Stimulated activated CD8-positive, alpha-beta memory T cell treated with anti-CD3 and anti-CD28 coated beads, Interleukin-4, amount 100 ng/mL, for 1 hour (primary cell): Measurements from ENCODE around the gene TEC.
"Not testable (repeated sequence)": the region's sequence is repeated elsewhere in the genome, so short reads cannot be mapped to it uniquely, and the experiment has no call there.

Experiments used
- DNase-seq, 2 donors: peaks; one replicate each; pipeline ENCODE4 v3.0.0-alpha.2; 2020; ENCODE audit warnings: low read depth in 2 of 2, low spot score in 1 of 2

The TEC gene

DNA sequence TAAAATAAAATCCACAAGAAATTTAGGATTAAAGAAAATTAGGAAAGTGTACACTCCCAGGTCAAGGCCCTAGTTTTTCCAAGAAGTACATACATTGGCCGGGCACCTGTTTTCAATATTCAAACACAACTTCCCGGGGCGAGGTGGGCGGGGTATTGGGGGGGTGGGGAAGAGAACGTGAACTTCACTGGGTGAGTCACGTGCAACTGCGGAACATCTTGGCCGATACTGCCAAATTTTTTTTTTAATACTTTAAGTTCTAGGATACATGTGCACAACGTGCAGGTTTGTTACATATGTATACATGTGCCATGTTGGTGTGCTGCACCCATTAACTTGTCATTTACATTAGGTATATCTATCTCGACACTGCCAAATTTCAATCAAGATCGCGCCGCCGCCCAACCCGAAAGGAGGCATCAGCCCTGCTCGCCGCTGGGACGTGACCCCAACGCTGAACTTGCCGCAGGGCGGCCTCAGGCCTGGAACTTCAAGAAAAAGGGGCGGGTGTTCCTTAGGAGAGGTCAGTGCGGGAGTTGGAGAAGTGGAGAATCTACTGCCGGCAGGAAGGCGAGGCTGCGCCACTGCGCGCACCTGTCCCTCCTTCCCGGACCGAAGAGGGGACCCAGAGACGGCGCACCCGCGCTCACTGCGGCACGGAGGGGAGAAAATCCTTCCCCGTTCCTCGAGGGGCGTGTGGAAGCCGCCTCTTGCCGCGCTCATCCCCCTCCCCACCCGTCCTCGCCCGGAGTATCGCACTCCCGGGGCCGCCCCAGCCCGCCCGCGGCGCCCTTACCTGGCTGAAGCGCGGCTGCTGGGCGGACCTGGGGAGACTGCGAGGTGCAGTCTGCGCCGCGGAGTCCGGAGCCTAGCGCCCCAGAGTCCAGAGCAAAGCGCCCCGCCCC, at the start of gene TEC:
TEC (minus strand) TSS at position 883 of the 905 bp plus-strand sequence. CDS start 41,224 bp downstream, outside the sequence.
- peak in 1 of 2 donors; percentile 14 for DNase-seq

DNA sequence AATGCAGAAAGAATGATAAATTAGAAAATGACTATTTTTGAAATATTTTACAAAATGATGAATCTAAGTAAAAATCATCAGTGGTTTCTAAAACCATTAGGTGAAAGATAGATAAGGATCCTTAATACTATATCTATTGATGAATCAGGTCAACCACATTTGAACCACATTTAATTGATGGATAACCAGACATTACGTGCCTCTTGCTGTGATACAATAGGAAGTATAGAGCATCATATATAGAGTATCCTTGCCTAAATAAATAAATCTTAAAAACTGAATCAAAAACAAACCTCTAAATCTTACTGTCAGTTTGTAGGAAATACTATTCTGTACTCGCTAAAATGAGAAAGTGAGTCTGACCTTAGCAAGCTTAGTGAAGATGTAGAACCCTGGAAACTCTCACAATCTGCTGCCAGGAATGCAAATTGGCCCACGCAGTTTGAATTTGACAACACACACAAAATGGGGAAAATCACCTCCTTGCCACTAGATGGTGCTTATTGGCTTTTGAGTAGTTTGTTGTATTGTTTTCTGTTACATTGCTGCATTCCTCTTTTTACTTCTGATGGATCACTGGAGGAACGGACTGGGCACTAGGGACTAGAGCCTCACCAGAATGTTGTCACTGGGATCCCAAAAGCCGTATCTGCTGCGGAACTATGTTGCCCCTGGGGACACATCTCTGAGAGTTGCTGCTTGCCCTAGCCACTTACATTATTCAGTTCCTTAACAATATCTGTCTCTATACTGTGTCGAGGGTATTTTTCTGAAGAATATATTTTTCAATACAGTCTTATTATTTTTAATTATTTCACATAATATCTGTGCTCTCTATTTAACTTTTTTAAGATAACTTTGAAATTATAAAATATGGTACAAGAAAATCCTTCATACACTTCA, 46.3 kb upstream of the TEC start:
- DNase-seq = no peak

DNA sequence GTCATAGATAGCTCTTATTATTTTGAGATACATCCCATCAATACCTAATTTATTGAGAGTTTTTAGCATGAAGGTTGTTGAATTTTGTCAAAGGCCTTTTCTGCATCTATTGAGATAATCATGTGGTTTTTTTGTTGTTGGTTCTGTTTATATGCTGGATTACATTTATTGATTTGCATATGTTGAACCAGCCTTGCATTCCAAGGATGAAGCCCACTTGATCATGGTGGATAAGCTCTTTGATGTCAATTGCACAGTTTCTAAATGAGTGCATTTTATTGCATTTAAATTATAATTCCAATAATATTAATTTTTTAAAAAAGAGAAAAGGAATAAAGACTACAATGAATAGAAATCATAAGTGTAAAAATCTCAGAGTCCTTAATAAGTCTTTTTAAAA, 45.1 kb upstream of the TEC start:
- DNase-seq = not testable (repeated sequence)

DNA sequence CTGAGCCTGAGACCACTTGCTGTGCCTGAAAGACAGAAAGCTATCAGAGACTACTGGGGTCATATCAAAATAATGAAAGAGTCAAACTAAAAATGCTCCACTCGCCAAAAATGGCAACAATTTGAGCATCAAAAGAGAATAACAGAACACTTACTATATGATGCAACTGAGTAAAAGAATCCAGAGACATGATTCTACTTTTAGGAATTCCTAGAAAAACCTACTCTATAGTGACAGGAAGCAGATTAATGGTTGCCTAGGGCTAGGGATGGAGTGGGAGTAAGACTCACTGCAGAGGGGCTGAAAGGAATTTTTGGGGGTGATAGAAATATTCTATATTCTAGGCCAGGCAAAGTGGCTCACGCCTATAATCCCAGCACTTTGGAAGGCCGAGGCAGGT, 42.3 kb upstream of the TEC start:
- no peak for DNase-seq

DNA sequence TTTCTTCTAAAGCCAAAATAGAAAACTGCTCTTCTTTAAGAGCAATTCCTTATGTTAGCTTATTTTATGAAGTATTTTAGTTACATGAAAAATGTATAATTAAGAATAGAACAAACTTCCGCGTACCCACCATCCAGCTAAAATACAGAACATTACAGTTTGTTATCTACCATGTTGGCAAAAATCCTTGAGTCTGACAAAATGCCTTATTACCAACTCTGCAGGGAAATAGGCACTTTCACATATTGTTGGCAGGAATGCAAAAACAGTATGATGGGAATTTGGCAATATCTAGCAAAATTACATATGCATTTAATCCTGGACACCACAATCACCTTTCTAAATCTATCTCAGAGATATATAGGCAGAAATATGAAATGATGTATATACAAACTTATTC, 39.3 kb upstream of the TEC start:
- no peak for DNase-seq

DNA sequence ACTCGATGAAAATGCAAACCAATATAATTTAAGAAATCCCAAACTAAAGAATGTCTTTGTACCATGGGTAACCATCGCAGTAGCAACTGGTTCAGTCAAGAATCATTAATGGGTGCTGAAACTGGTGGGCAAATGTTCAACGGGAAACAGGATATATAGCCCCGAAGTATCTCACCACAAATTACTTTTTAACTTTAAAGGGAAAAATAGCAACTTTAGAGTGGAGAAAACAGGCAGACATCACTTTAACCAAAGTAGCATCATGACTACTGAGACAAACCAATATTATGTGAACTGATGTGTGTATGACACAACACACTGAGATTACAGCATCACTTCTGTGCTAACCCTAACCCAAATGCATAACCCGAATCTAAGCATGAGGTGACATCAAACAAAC, 37.9 kb upstream of the TEC start:
- no peak for DNase-seq

DNA sequence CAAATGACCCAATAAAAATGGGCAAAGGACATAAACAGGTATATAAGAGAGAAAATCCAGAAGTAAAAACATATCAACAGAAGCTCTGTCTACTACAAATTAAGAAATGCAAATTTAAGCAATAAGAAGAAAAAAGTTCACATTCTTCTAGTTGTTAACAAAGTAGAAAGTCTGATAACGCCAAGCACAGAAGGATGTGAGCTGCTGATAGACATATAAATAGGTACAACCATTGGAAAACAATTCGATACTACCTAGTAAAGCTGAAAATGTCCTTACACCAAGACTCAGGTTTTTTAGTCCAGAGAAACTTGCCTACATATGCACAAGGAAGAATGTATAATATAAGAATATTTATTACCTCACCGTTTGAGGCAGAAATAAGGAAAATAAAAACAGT, 35.9 kb upstream of the TEC start:
- DNase-seq = no peak

DNA sequence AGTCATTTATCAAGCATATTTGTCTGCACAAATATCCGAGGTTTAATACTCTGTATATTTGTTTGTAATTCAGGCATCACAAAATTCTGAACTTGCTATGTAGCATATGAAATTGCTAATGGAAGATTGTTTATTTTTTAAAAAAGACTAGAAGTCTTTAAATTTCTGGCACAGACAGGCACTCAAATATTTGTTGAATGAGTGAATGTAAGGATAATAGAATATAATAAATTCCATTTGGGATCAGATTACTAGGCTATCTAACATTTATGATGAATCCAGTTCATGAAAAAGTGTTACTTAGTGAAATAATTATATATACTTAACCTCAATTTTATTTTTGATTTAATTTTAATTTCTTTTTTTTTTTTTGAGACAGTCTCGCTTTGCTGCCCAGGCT, 30.4 kb upstream of the TEC start:
- DNase-seq = no peak

DNA sequence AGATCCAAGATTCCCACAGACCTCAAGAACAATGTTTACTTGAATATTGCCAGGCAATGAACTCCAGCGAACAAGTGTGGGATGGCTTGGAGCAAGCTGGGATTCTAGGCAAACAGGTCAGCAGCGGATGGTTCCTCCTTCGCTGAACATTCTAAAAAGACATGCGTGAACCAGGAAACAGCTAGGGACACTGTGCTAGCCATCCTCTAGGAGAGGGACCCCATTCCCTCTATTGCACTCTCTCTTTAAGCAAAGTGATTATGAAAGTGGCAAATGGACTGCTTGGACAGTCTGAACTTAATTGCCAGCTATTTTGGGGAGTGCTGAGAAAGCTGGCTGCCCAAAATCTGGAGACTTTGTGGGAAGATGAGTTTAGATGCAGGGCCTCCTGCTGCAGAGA, 29.9 kb upstream of the TEC start:
- no peak for DNase-seq

DNA sequence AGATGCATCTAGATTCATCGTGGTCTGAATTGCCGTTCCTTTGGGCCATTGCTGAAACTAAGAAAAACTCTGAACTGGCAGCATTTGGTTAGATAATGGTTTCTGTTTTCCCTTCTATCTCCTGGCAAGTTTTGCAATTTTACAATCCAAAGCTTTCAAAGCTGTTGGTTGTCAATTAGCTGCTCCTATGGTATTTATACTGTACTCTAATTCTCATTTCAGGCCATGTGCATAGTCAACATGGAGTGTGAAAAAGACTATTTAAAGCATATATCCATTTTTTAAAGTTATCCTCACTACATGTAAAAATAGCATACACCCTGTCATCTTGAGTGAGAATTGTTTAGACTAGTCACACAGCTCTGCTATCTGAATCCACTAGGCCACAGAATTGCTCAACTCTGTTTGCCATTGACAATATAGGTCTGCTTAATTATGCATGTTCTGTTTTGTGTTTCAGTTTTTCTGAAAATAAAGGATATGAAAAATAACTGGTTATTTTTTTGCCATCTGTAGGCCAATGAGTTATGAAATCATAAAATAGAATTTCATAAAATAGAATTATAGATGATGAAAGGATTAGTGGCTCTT, 27.7 kb upstream of the TEC start:
- no peak for DNase-seq

DNA sequence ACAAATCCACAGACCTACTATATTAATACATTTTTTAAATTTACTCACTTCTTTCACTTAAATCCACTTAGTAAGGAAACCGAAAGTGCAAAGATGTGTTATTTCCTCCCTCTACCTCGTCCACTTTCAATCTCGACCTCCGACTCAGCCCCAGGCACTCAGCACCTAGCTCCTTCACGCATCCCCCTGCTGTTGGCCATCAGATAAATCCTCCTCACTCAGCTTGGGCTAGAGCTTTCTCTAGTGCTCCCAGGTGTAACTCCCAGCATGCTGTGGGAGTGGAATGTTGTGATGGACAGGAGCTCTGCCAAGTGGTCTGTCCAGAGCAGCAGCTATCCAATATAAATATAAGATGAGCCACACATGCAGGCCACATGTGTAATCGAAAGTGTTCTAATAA, 26.7 kb upstream of the TEC start:
- DNase-seq = no peak

DNA sequence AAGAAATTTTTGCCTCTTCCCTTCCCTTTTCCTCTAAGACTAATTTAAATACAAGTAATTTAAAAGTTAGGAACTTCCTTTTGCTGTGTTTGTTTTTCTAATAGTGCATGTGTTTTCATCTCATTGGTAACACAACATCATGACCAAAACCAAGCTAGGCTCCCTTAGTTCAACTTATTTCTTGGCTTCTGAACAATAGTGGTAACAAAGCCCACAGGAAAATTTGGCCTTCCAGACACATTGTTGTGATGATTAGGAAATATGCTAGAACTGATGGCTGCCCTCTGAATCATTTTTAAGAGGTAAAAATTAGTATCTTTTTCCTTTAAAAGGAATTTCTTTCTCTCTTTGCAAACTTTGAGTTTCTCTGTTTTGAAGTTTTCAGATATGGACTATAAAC, 25.5 kb upstream of the TEC start:
- no peak for DNase-seq

DNA sequence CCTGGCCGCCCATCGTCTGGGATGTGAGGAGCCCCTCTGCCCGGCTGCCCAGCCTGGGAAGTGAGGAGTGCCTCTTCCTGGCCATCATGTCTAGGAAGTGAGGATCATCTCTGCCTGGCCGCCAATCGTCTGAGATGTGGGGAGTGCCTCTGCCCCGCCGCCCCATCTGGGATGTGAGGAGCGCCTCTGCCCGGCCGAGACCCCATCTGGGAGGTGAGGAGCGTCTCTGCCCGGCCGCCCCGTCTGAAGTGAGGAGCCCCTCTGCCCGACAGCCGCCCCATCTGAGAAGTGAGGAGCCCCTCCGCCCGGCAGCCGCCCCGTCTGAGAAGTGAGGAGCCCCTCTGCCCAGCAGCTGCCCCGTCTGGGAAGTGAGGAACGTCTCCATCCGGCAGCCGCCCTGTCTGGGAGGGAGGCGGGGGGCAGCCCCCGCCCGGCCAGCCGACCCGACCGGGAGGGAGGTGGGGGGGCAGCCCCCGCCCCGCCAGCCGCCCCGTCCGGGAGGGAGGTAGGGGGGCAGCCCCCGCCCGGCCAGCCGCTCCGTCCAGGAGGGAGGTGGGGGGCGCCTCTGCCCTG, 22.7 kb upstream of the TEC start:
- not testable (repeated sequence) for DNase-seq

DNA sequence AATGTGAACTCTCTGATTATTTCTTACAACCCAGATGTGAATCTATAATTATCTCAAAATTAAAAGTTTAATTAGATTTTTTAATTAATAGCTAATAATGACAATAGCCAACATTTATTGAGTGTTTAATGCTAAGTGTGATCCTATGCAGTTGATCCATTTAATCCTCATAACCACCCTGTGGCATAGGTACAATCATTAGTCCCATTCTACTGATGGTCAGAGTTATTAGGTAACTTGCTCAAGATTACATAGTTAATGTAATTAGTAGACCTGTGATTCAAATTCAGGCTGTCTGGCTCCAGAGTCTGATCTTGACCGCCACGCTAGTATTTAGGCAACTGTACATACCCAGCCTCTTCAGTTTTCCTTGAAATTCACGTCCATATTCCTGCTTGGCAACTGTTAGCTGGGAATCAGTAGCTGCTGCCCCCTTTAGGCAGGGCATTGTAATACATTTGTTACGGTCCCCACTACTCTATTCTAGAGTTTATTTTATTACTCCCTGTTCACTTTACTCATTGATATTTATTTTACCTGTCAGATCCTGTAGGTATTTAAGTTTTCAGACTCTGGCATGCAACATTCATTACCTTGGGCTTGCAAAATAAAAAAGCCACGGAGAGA, 20.6 kb upstream of the TEC start:
- no peak for DNase-seq

DNA sequence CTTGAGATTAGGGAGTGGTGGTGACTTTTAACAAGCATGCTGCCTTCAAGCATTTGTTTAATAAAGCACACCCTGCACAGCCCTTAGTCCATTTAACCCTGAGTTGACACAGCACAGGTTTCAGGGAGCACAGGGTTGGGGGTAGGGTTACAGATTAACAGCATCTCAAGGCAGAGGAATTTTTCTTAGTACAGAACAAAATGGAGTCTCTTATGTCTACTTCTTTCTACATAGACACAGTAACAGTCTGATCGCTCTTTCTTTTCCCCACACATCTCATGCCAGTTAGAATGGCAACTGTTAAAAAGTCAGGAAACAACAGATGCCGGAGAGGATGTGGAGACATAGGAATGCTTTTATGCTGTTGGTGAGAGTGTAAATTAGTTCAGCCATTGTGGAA, 16.4 kb upstream of the TEC start:
- not testable (repeated sequence) for DNase-seq

DNA sequence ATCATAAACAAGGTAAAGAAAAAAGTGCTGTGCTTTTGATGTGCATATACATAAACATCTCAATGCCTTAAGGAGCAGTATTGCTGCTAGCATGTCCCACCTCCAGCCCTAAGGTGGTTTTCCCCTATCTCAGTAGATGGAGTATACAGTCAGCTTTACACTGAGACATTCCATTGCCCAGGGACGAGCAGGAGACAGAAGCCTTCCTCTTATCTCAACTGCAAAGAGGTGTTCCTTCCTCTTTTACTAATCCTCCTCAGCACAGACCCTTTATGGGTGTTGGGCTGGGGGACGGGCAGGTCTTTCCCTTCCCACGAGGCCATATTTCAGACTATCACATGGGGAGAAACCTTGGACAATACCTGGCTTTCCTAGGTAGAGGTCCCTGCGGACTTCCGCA, 16.0 kb upstream of the TEC start:
- DNase-seq = not testable (repeated sequence)

DNA sequence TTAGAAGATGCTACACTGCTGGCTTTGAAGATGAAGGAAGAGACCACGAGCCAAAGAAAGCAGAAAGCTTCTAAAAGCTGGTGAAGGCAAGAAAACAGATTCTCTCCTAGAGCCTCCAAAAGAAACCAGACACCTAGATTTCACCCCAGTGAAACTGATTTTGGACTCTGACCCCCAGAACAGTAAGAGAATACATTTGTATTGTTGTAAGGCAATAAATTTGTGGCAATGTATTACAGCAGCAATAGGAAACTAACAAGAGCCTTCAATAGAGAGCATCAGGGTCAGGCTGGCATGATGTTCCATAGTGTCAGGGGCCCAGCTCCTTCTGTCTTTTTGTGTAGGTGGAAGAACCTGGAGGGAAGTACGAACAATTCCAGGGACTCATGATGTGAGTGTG, 6.0 kb upstream of the TEC start:
- DNase-seq = no peak

DNA sequence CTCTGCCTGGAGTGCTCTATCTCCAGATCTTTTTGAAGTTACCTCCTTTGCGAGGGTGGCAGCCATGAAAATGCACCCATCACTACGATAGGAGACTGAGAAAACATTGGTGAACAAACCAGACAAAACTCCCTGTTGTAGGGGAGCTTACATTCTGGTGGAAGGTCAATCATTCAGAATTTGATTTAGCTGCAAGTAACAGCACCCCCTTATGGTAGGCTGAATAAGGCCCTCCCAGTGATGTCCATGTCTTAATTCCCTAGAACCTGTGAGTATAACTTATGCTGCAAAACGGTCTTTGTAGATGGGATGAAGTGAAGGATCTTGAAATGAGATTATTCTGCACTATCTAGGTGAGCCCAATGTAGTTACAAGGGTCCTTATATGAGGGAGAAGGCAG, 5.6 kb upstream of the TEC start:
- no peak for DNase-seq

DNA sequence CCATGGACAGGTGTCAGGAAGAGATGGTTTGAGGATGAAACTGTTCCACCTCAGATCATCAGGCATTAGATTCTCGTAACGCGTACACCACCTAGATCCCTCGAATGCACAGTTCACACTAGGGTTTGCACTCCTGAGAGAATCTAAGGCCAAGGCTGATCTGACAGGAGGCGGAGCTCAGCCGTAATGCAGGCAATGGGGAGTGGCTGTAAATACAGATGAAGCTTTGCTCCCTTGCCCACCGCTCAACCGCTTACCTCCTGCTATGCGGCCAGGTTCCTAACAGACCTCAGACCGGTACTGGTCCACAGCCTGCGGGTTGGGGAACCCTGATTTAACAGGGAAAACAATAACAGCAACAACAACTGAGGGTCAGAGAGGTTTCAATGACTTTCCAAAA, 2.0 kb upstream of the TEC start:
- no peak for DNase-seq

DNA sequence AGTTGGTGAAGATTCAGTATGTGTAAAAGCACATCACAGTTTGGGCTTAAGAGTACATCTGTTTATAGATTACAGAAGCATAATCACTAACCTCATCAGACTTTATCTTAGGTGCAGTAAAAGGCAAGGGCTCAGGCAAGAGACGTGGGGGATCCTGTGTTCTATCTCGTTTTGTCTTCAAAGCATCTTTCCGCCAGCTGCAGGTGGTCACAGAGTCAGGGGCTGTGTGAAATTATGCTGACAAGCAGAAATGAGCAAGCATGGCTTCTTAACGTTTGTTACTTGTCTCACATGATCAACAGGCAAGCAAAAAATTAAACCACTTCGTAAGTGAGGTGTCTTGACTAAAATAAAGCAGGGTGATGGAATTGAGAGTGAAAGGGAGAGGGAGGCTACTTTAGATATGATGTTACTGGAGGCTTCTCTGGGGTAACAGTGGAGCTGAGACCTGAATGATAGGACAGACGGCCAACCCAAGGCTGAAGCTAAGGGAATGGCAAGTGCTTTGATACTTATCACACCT, 1.4 kb upstream of the TEC start:
- DNase-seq = no peak

DNA sequence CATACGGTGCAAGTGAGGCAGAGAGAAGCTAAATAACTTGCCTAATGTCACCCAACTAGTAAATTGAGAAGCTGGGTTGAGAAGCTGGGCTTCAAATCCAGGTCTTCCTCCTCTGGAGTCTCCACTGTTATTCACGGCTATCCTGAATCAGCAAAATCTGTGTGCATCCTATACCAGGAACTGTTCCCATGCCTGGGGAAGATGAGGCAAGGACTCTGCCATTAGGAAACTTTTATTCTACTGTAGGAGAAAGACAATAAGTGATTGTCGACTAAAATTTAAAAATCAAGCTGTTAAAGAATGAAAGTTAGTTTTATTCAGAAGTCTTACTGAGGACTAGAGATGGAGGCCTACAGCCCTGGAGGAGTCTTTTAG, 872 bp upstream of the TEC start:
- DNase-seq = no peak
